H1 (cell line): ENCODE results near the gene MAPK8. TPM values are rescaled to one million over a fixed set of nuclear protein-coding genes. Genes with fewer than 3 reads are reported as not detected.

ENCODE experiments used
- CTCF ChIA-PET: fragments of 300-600 bp; sonication (Branson Sonifier 250); formaldehyde crosslinking; loops from one replicate; lab custom pipeline; 2021; ENCODE audit not compliant: partially characterized antibody; lab: Charles Lee
- POLR2A ChIA-PET: fragments of 300-600 bp; sonication (Branson Sonifier 250); formaldehyde crosslinking; loops from one replicate; lab custom pipeline; 2021; ENCODE audit warnings: inconsistent platforms; ENCODE audit not compliant: partially characterized antibody; lab: Charles Lee
- DNase-seq, 2 experiments: peaks; one replicate each; pipeline versions ENCODE4 v3.0.0 to v3.0.0-alpha.2; 2010 to 2022; ENCODE audit warnings: low spot score in 2 of 2, low read depth in 1 of 2, mixed read lengths in 1 of 2
- FAIRE-seq: peaks from 2 replicates; lab custom pipeline; 2011; peaks lifted over from hg19 to GRCh38; lab: Jason Lieb, UNC
- H2AFZ ChIP-seq: 2 replicates; pipeline ENCODE4 v1.8.1; 2012; ENCODE audit warnings: low read length, inconsistent platforms
- H2AK5ac ChIP-seq: 2 replicates; pipeline ENCODE4 v1.6.1; 2013; ENCODE audit warnings: low read depth, low read length
- H2BK120ac ChIP-seq: replicated peaks from 2 replicates; pipeline ENCODE3; 2013; ENCODE audit warnings: low read depth, low read length, inconsistent platforms
- H2BK12ac ChIP-seq: 2 replicates; pipeline ENCODE4 v1.6.1; 2013; ENCODE audit warnings: low read depth, low read length
- H2BK15ac ChIP-seq: 2 replicates; pipeline ENCODE4 v1.6.1; 2013; ENCODE audit warnings: low read length
- H2BK20ac ChIP-seq: 2 replicates; pipeline ENCODE4 v1.6.1; 2013; ENCODE audit warnings: low read length
- H2BK5ac ChIP-seq: 2 replicates; pipeline ENCODE4 v1.6.1; 2013; ENCODE audit warnings: low read depth, low read length
- H3K14ac ChIP-seq: 2 replicates; pipeline ENCODE4 v1.6.1; 2013; ENCODE audit warnings: inconsistent platforms; ENCODE audit not compliant: insufficient read length
- H3K18ac ChIP-seq: 2 replicates; pipeline ENCODE4 v1.6.1; 2013; ENCODE audit warnings: low read length; ENCODE audit errors: extremely low read depth
- H3K23ac ChIP-seq: 2 replicates; pipeline ENCODE4 v1.6.1; 2013; ENCODE audit warnings: inconsistent platforms; ENCODE audit not compliant: insufficient read length
- H3K23me2 ChIP-seq: 2 replicates; pipeline ENCODE4 v1.6.1; 2013; ENCODE audit warnings: low read depth, low read length
- H3K27ac ChIP-seq: 2 replicates; pipeline ENCODE4 v1.6.1; 2011; ENCODE audit warnings: low read depth, low read length, inconsistent platforms
- H3K27me3 ChIP-seq, 4 experiments: replicated peaks in 1 of 4; 1 replicate in 1 of 4; 2 replicates in 3 of 4; pipeline versions ENCODE4 v1.6.1 to v1.8.1; 2011 to 2013; ENCODE audit warnings: low read length in 3 of 4, mild to moderate bottlenecking in 3 of 4, inconsistent platforms in 2 of 4, mixed read lengths in 2 of 4, moderate library complexity in 1 of 4; ENCODE audit not compliant: control insufficient read depth in 3 of 4, insufficient read depth in 3 of 4; ENCODE audit errors: extremely low read depth in 1 of 4
- H3K36me3 ChIP-seq, 4 experiments: 2 replicates each; pipeline versions ENCODE4 v1.6.1 to v1.8.1; 2011 to 2013; ENCODE audit warnings: mild to moderate bottlenecking in 4 of 4, low read length in 3 of 4, moderate library complexity in 2 of 4, control low read depth in 1 of 4, inconsistent platforms in 1 of 4; ENCODE audit not compliant: insufficient read depth in 4 of 4, control insufficient read depth in 2 of 4
- H3K4ac ChIP-seq: replicated peaks from 2 replicates; pipeline ENCODE3; 2013; ENCODE audit warnings: low read length, low read depth, mixed read lengths, inconsistent platforms; ENCODE audit not compliant: insufficient read length
- H3K4me1 ChIP-seq, 4 experiments: replicated peaks in 1 of 4; 1 replicate in 1 of 4; 2 replicates in 3 of 4; pipeline versions ENCODE4 v1.6.1 to v1.8.1; 2011 to 2013; ENCODE audit warnings: low read length in 3 of 4, inconsistent platforms in 2 of 4, mixed read lengths in 1 of 4; ENCODE audit not compliant: insufficient read depth in 4 of 4, control insufficient read depth in 3 of 4
- H3K4me2 ChIP-seq, 2 experiments: 2 replicates each; pipeline versions ENCODE4 v1.6.1 to v1.8.1; 2011 to 2013; ENCODE audit warnings: low read depth in 2 of 2, low read length in 2 of 2, control low read depth in 1 of 2, inconsistent platforms in 1 of 2, mild to moderate bottlenecking in 1 of 2; ENCODE audit not compliant: insufficient read depth in 1 of 2
- H3K4me3 ChIP-seq, 4 experiments: fragments of 200-600, 300-600 bp in 1 of 4; sonication (generic), shearing (Covaris generic), sonication (Bioruptor Twin) in 1 of 4; 2 replicates each; pipeline versions ENCODE4 v1.5.1 to v1.8.1; 2011 to 2016; ENCODE audit warnings: low read length in 4 of 4, low read depth in 3 of 4, control low read depth in 2 of 4, inconsistent platforms in 2 of 4, mild to moderate bottlenecking in 2 of 4, mixed read lengths in 1 of 4, moderate library complexity in 1 of 4; ENCODE audit not compliant: insufficient read depth in 2 of 4; ENCODE audit errors: extremely low read depth in 1 of 4
- H3K56ac ChIP-seq: replicated peaks from 2 replicates; pipeline ENCODE3; 2013; ENCODE audit warnings: low read depth, mild to moderate bottlenecking, mixed read lengths, low read length, inconsistent platforms; ENCODE audit not compliant: insufficient read length
- H3K79me1 ChIP-seq: 2 replicates; pipeline ENCODE4 v1.6.1; 2013; ENCODE audit warnings: low read depth, low read length, control low read depth
- H3K79me2 ChIP-seq, 2 experiments: 2 replicates each; pipeline versions ENCODE4 v1.6.1 to v1.8.1; 2012 to 2013; ENCODE audit warnings: low read length in 2 of 2, mild to moderate bottlenecking in 2 of 2, inconsistent platforms in 1 of 2; ENCODE audit not compliant: insufficient read depth in 2 of 2, control insufficient read depth in 1 of 2
- H3K9ac ChIP-seq, 4 experiments: replicated peaks in 1 of 4; 1 replicate in 1 of 4; 2 replicates in 3 of 4; pipeline versions ENCODE4 v1.6.1 to v1.8.1; 2011 to 2013; ENCODE audit warnings: low read depth in 3 of 4, low read length in 3 of 4, control low read depth in 2 of 4, mild to moderate bottlenecking in 2 of 4, moderate library complexity in 2 of 4, inconsistent platforms in 1 of 4; ENCODE audit errors: extremely low read depth in 1 of 4
- H3K9me3 ChIP-seq, 2 experiments: 2 replicates each; pipeline versions ENCODE4 v1.6.1 to v1.8.1; 2012 to 2013; ENCODE audit warnings: mild to moderate bottlenecking in 2 of 2, moderate library complexity in 2 of 2, control low read depth in 1 of 2, inconsistent platforms in 1 of 2, low read depth in 1 of 2, low read length in 1 of 2, mixed read lengths in 1 of 2; ENCODE audit not compliant: insufficient read depth in 2 of 2
- H4K20me1 ChIP-seq, 2 experiments: replicated peaks in 1 of 2; 2 replicates each; pipeline versions ENCODE3 to v1.8.1; 2011 to 2013; ENCODE audit warnings: inconsistent platforms in 2 of 2, low read length in 2 of 2, mild to moderate bottlenecking in 1 of 2; ENCODE audit not compliant: insufficient read depth in 2 of 2, control insufficient read depth in 1 of 2
- H4K5ac ChIP-seq: 2 replicates; pipeline ENCODE4 v1.6.1; 2013; ENCODE audit warnings: low read length, low read depth, mixed read lengths, inconsistent platforms; ENCODE audit not compliant: insufficient read length
- H4K8ac ChIP-seq: 2 replicates; pipeline ENCODE4 v1.8.0; 2013; ENCODE audit warnings: mild to moderate bottlenecking, moderate library complexity, low read length, inconsistent platforms; ENCODE audit not compliant: insufficient read depth; ENCODE audit errors: extremely low read depth
- H4K91ac ChIP-seq: replicated peaks from 2 replicates; pipeline ENCODE3; 2013; ENCODE audit warnings: low read length, mixed read lengths, inconsistent platforms; ENCODE audit not compliant: insufficient read length
- CEBPB ChIP-seq: IDR thresholded peaks from 2 replicates; pipeline ENCODE4 v1.6.1; 2012; ENCODE audit warnings: low read depth, low read length
- CREB1 ChIP-seq: IDR thresholded peaks from 2 replicates; pipeline ENCODE4 v1.6.1; 2012; ENCODE audit warnings: inconsistent platforms
- CTBP2 ChIP-seq: IDR thresholded peaks from 2 replicates; pipeline ENCODE4 v1.7.0; 2011; ENCODE audit warnings: borderline replicate concordance, mild to moderate bottlenecking, moderate library complexity, mixed read lengths, low read length; ENCODE audit not compliant: insufficient read depth, insufficient read length
- EGR1 ChIP-seq: IDR thresholded peaks from 2 replicates; pipeline ENCODE4 v1.6.1; 2011; ENCODE audit warnings: low read depth, low read length, borderline replicate concordance
- GABPA ChIP-seq: IDR thresholded peaks from 2 replicates; pipeline ENCODE4 v1.6.1; 2011; ENCODE audit warnings: mild to moderate bottlenecking, low read length, moderate library complexity, borderline replicate concordance; ENCODE audit not compliant: insufficient read depth
- JUN ChIP-seq: IDR thresholded peaks from 2 replicates; pipeline ENCODE4 v1.6.1; 2011; ENCODE audit warnings: low read depth, mild to moderate bottlenecking, improper control_type of control experiment, low read length
- NRF1 ChIP-seq: IDR thresholded peaks from 2 replicates; pipeline ENCODE4 v1.6.1; 2011; ENCODE audit warnings: mild to moderate bottlenecking, low read depth, low read length, improper control_type of control experiment
- SAP30 ChIP-seq: fragments of 300-600 bp; sonication (generic); IDR thresholded peaks from 2 replicates; pipeline ENCODE4 v1.7.1; 2012; ENCODE audit warnings: low read length, moderate library complexity, mild to moderate bottlenecking, inconsistent platforms; ENCODE audit not compliant: insufficient read depth, insufficient replicate concordance
- SUZ12 ChIP-seq: fragments of 200-600 bp; sonication (generic); IDR thresholded peaks from 2 replicates; pipeline ENCODE4 v1.6.1; 2012; ENCODE audit warnings: mild to moderate bottlenecking, inconsistent platforms, low read length, moderate library complexity, mixed read lengths
- TEAD4 ChIP-seq: IDR thresholded peaks from 2 replicates; pipeline ENCODE4 v1.6.1; 2012; ENCODE audit warnings: low read depth, low read length, inconsistent platforms, mixed read lengths
- ZNF274 ChIP-seq: IDR thresholded peaks from 2 replicates; pipeline ENCODE4 v1.7.0; 2012; ENCODE audit warnings: low read length, borderline replicate concordance; ENCODE audit errors: extremely low read depth
- WGBS, 2 experiments: shearing (Covaris generic) in 1 of 2; methylation state at CpG; one replicate each; pipeline versions ENCODE4 v1.1.6 to v1.1.7; 2013 to 2015; ENCODE audit warnings: low lambda C conversion rate in 2 of 2, mixed read lengths in 2 of 2, inconsistent platforms in 1 of 2, low coverage in 1 of 2, missing lambda C conversion rate in 1 of 2; ENCODE audit not compliant: insufficient replicate concordance in 2 of 2, insufficient coverage in 1 of 2, insufficient read length in 1 of 2; ENCODE audit errors: extremely low coverage in 1 of 2, missing lambda C conversion rate in 1 of 2; 5-methylcytosine and 5-hydroxymethylcytosine counted together
- polyA plus RNA-seq, 7 experiments: library from polyadenylated mRNA; depleted of rRNA in 3 of 7; stranded (reverse) in 5 of 7; unstranded in 2 of 7; fragments of >200 nt in 5 of 7; fragments of 200-250 nt in 2 of 7; gene quantifications; 1 replicate in 5 of 7; 2 replicates in 1 of 7; 4 replicates in 1 of 7; pipeline versions ENCODE4 v1.2.1 to v1.2.3, GENCODE V29; 2011 to 2013; ENCODE audit warnings: missing spikeins in 2 of 7, mixed read lengths in 2 of 7
- total RNA-seq: library from RNA; stranded (reverse); fragmentation: NEBNext Ultra II Directional; extraction: Animal tissue kit (Norgen Biotek cat#: 25700); gene quantifications from 2 replicates; pipeline ENCODE4 v1.2.1, GENCODE V29; 2021
- TF ChIP-seq, protein P1 (sequence below): IDR thresholded peaks from 2 replicates; pipeline ENCODE4 v1.6.1; 2012; ENCODE audit warnings: inconsistent platforms
- TF ChIP-seq, protein P2 (sequence below): IDR thresholded peaks from 2 replicates; pipeline ENCODE4 v1.6.1; 2012; ENCODE audit warnings: low read length, inconsistent platforms

The MAPK8 gene
- total and polyA plus RNA-seq, 2 of the 8 experiments (the other 6 are each of a cell fraction or from before 2014, with no cell fraction given): 23.3 to 71.3 TPM

DNA sequence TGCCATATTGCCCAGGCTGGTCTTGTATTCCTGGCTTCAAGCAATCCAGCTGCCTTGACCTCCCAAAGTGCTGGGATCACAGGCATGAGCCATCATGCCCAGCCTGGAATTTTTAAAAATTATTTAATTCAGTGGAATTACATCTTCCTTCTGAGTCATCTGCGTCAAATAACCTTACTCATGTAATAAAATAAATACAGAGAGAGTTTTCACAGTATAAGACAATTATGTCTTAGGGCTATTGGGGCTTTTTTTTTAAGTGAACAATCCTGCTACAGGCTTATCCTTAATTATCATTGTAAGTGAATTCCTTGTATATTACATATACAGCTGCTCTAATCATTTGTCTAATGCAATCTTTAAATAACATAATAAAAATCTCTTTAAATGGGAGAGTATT, 108.3 kb downstream of the MAPK8 start:
- CTCF ChIA-PET: interaction anchor here (1.0 kb wide), 1 partner anchor 9 kb away, joined by 3 read pairs; no protein-coding TSS in a partner anchor
- H2BK120ac ChIP-seq: no peak overlapping the region
- no peak for TF ChIP-seq CTBP2
- no peak for TF ChIP-seq ZNF274
- no peak for TF ChIP-seq GABPA
- no peak for TF ChIP-seq EGR1
- no peak for TF ChIP-seq NRF1
- TF ChIP-seq TEAD4: no peak
- TF ChIP-seq, protein P1, sequence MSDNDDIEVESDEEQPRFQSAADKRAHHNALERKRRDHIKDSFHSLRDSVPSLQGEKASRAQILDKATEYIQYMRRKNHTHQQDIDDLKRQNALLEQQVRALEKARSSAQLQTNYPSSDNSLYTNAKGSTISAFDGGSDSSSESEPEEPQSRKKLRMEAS: no peak
- TF ChIP-seq JUN: no peak
- no peak for TF ChIP-seq CREB1
- no peak for TF ChIP-seq SAP30
- TF ChIP-seq CEBPB: no peak
- TF ChIP-seq, protein P2, sequence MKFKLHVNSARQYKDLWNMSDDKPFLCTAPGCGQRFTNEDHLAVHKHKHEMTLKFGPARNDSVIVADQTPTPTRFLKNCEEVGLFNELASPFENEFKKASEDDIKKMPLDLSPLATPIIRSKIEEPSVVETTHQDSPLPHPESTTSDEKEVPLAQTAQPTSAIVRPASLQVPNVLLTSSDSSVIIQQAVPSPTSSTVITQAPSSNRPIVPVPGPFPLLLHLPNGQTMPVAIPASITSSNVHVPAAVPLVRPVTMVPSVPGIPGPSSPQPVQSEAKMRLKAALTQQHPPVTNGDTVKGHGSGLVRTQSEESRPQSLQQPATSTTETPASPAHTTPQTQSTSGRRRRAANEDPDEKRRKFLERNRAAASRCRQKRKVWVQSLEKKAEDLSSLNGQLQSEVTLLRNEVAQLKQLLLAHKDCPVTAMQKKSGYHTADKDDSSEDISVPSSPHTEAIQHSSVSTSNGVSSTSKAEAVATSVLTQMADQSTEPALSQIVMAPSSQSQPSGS: no peak
- TF ChIP-seq SUZ12: no peak

More for the DNA sequence above, 108.3 kb downstream of the MAPK8 start:
- H3K14ac ChIP-seq: no peak overlapping the region
- POLR2A ChIA-PET: no interaction called here
- peaks cover 0 to 20% (median 7%) of the 10 kb centered on the region in 4 experiments; a peak in 5 of 8 replicates for H3K36me3 ChIP-seq
- no peak overlapping the region for H2AK5ac ChIP-seq
- no peak overlapping the region for H4K5ac ChIP-seq
- no peak overlapping the region for H2BK12ac ChIP-seq
- H2BK5ac ChIP-seq: no peak overlapping the region
- no peak overlapping the region for H3K23ac ChIP-seq
- H2AFZ ChIP-seq: no peak overlapping the region
- no peak for DNase-seq
- H3K79me2 ChIP-seq: no peaks in the 10 kb centered on the region
- H3K79me1 ChIP-seq: no peaks in the 10 kb centered on the region
- no peak overlapping the region for H2BK20ac ChIP-seq
- H3K9ac ChIP-seq: no peak overlapping the region
- H2BK15ac ChIP-seq: no peak overlapping the region
- no peak overlapping the region for H3K4ac ChIP-seq
- 100% methylated on average over 1 of the region's 1 CpG; no CpG with 5 or more reads in 1 of the 2 experiments for WGBS, 2 experiments
- no peak overlapping the region for H4K91ac ChIP-seq
- no peak for FAIRE-seq
- H3K9me3 ChIP-seq: 0 out of 4 replicates have a peak, but pooled peaks cover 0 to 3% of the 10 kb centered on the region in 2 experiments
- no peak overlapping the region for H3K27ac ChIP-seq
- no peak overlapping the region for H3K4me2 ChIP-seq
- no peaks in the 10 kb centered on the region for H3K27me3 ChIP-seq
- no peaks in the 10 kb centered on the region for H4K20me1 ChIP-seq
- no peak overlapping the region for H3K56ac ChIP-seq
- H3K4me1 ChIP-seq: no peaks in the 10 kb centered on the region
- no peak overlapping the region for H3K4me3 ChIP-seq
- H4K8ac ChIP-seq: no peak overlapping the region
- no peaks in the 10 kb centered on the region for H3K23me2 ChIP-seq
- no peak overlapping the region for H3K18ac ChIP-seq
